Measurements from ENCODE around the gene SPEM3.

Gene SPEM3

DNA sequence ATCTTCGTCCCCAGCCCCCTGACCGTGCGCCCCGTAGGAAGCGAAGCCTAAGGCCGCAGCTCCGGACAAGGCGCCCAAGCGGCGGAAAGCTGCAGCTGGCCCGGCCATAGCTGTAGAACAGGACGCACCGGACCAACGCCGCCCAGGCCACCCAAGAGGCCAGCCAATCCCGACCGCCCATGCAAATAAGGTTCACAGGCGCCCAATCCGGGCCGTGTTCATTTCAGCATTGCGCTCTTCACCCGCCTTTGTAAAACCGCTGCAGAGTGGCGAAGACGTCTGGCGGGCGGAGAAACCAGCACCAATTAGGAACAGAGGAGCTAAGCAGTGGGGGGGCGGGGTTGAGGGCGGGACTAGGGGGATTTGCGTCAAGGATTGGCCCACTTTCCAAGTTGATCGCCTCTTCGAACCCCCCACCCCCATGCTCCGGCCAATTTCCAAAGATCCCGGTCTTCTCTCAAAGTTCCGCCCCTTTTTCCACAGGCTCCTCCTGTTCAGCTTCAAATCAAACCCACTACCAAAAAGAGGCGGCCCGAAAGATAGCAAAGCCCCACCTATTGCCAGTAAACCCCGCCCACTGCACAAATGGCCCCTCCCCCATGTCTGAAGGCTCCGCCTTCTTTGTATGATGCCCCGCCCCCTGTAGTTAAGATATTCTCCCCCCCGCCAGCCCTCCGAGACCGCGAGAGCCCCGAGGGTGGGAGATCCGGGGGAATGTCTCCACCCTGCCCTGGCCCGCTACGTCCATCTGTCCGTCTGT is 24.5 kb upstream of the SPEM3 start, which contains the start of gene TMEM256:
TMEM256 (minus strand) TSS at position 121 of the 760 bp plus-strand sequence; CDS start at position 108, 13 bp downstream.
- peak; percentile 100 for DNase-seq

GRCh38 chr17:7404737-7405349 is 23.8 kb upstream of the SPEM3 start:
- DNase-seq, result no peak

DNA sequence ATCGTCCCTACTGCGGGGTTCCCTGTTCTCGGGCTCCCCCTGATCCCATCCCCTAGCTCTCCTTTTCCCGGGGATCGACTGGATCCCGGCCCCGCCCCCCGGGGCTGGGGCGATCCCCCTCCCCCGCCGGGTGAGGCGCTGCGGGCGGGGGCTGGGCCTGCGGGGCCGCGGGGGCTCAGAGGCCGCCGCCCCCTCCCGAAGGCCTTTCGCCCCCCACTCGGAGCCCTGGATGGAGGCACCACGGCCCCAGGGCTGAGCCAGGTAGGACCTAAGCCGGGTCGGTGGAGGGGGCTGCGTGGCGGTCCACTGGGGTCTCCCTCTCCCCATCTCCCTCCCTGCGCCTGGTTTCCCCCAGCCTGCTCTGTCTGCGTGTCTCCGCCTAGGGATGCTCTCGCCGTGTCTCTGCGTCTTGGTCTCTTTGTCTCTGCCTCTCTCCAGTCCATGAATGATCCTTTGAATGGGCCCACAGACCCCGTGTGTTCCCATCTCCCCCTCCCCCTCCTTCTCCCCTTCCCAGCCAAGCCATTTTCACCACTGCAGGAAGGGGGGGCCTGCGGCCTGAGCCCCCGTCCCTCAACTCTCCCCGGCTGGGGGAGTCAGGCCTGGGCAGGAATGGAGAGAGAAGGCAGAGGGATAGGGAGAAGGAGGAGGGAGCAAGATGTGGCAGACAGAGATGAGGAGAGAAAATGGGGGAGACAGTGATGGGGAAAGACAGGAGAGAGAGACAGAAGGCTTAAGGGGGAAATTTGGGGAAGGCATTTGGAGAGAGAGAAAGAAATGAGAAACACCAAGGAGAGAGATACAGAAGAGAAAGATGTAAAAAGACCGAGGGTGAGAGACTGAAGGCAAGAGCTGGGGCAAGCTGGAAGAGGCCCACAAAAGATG is 23.1 kb upstream of the SPEM3 start:
- DNase-seq, result no peak

DNA sequence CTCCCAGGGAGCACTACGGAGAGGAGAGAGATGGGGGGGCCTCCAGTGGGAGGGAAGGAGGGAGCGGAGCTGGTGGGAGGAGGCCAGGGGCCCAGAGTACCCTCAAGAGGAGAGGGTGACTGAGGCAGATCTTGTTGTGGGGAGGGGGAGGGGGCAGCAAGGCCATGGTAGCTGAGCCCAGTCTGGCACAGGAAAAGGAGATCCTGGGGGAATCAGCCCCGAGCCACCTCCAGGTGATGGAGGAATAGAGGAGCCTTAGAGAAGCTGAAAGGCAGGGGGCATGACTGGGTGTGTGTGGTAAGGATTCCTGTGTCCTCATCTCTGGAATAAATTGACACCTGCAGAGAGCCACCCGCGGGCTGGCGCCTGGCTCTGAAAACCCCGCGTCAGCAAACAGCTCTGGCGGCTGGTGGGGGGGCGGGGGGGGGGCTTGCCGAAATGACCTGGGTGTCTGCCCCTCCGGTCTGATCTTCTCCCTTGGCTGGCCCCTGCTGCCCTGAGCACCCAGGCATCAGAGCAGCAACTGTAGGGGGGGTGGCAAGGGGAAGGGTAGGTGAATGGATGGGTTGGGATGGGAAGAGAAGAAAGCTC is 22.3 kb upstream of the SPEM3 start:
- no peak for DNase-seq

GRCh38 chr17:7407082-7407481 is 21.6 kb upstream of the SPEM3 start:
- no peak for DNase-seq

GRCh38 chr17:7407485-7408251 is 21.0 kb upstream of the SPEM3 start, which contains the start of gene NLGN2:
Gene NLGN2, plus strand, starts transcription at chr17:7407845. Its CDS starts 411 bp downstream, at chr17:7408256.
- no peak for DNase-seq

DNA sequence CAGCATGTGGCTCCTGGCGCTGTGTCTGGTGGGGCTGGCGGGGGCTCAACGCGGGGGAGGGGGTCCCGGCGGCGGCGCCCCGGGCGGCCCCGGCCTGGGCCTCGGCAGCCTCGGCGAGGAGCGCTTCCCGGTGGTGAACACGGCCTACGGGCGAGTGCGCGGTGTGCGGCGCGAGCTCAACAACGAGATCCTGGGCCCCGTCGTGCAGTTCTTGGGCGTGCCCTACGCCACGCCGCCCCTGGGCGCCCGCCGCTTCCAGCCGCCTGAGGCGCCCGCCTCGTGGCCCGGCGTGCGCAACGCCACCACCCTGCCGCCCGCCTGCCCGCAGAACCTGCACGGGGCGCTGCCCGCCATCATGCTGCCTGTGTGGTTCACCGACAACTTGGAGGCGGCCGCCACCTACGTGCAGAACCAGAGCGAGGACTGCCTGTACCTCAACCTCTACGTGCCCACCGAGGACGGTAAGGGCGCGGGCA is 20.4 kb upstream of the SPEM3 start:
- DNase-seq, result no peak

DNA sequence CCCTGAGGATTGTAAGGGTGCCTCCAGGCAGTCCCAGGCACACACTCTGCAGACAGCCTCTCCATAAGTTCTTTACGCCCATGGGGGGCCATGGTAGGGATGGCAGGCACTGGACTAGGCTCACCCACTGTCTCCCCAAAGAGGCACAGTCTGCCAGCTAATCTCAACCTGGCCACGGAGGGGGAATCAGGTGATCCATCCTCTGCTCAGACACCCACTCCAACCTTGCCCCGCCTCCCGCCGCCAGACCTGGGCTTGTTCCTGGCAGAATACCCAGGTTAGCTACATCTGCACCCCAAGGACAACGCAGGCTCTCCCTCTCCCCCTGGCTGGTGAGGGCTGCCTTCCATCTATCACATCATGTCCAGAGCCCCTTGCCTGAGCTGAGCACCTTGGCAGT is 19.8 kb upstream of the SPEM3 start:
- DNase-seq, result no peak

GRCh38 chr17:7409716-7410115 is 18.9 kb upstream of the SPEM3 start:
- DNase-seq, result no peak

- DNase-seq, result no peak
These were observed 17.8 kb upstream of the SPEM3 start for GRCh38 chr17:7410634-7411426.

GRCh38 chr17:7411427-7411750 is 17.3 kb upstream of the SPEM3 start:
- no peak for DNase-seq

GRCh38 chr17:7413346-7413985 is 15.2 kb upstream of the SPEM3 start:
- DNase-seq, result no peak

- DNase-seq, result no peak
These were observed 13.8 kb upstream of the SPEM3 start for GRCh38 chr17:7414837-7415236.

- DNase-seq, result no peak
These were observed 12.9 kb upstream of the SPEM3 start for GRCh38 chr17:7415784-7416183.

GRCh38 chr17:7416323-7416722 is 12.3 kb upstream of the SPEM3 start:
- DNase-seq, result peak; percentile 32

DNA sequence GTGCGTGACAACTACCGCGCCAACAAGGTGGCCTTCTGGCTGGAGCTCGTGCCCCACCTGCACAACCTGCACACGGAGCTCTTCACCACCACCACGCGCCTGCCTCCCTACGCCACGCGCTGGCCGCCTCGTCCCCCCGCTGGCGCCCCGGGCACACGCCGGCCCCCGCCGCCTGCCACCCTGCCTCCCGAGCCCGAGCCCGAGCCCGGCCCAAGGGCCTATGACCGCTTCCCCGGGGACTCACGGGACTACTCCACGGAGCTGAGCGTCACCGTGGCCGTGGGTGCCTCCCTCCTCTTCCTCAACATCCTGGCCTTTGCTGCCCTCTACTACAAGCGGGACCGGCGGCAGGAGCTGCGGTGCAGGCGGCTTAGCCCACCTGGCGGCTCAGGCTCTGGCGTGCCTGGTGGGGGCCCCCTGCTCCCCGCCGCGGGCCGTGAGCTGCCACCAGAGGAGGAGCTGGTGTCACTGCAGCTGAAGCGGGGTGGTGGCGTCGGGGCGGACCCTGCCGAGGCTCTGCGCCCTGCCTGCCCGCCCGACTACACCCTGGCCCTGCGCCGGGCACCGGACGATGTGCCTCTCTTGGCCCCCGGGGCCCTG is 11.5 kb upstream of the SPEM3 start:
- no peak for DNase-seq

DNA sequence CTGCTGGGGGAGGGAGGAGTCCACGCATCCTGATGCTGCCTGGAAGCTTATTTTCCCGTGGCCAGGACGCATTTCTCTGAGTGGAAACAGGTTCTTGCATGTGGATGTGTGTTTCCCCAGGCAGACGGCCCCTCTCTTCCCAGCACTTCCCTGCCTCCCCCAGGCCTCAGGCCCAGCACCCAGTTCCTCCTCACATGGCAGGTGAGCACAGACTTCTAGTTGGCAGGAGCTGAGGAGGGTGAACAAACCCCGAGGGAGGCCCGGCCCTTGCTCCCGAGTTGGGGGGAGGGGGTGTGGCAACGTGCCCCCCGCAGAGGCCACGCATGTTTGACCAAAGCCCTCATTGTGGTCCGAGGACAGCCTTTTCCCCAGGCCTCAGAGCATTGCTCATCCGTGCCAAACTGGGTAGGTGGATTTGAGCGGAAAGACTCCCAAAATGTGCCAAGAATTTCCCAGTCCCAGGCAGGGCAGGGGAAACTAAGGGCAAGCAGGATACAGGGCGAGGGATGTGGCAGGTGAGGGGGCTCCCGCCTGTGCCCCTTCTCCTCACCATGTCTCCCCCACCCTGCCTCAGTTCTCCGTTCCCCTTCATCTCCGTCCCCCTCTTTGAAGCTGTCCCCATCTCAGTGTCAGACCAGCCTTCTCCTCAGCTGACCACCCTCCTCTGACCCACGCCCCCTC is 10.0 kb upstream of the SPEM3 start:
- no peak for DNase-seq

- no peak for DNase-seq
These were observed 8.6 kb upstream of the SPEM3 start, which contains the start of gene SPEM1 for GRCh38 chr17:7419819-7420610. Gene SPEM1, plus strand, starts transcription at chr17:7420324. Its CDS starts 61 bp downstream, at chr17:7420385.

DNA sequence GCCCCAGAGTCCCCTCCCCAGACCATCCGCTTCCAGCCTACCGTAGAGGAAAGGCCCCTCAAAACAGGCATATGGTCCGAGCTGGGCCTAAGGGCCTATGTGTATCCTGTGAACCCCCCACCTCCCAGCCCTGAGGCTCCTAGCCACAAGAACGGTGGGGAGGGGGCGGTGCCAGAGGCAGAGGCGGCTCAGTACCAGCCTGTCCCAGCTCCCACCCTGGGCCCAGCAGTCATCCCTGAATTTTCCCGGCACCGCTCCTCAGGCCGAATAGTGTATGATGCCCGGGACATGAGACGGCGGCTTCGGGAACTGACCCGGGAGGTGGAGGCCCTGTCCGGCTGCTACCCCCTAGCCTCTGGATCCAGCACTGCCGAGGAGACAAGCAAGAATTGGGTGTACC is 7.5 kb upstream of the SPEM3 start:
- no peak for DNase-seq

Measured in OCI-M1 (cell line).